ENCODE results near the gene PKP4.
"Not testable (repeated sequence)": the region's sequence is repeated elsewhere in the genome, so short reads cannot be mapped to it uniquely, and the experiment has no call there.

PKP4 gene

GRCh38 chr2:158456309-158457066 lies at the start of gene PKP4, which contains the start of gene CCDC148:
Gene PKP4 (plus strand): TSS chr2:158456952. CDS start chr2:158533185, 76,233 bp downstream.
Gene CCDC148 (minus strand): TSS chr2:158456753. CDS start chr2:158456439, 314 bp downstream.
- DNase-seq (ENCODE audit: low read depth in 2 of 2): peak; percentile 78 to 83

GRCh38 chr2:158407031-158407430 lies 49.7 kb upstream of the PKP4 start:
- DNase-seq (ENCODE audit: low read depth in 2 of 2): no peak

DNA sequence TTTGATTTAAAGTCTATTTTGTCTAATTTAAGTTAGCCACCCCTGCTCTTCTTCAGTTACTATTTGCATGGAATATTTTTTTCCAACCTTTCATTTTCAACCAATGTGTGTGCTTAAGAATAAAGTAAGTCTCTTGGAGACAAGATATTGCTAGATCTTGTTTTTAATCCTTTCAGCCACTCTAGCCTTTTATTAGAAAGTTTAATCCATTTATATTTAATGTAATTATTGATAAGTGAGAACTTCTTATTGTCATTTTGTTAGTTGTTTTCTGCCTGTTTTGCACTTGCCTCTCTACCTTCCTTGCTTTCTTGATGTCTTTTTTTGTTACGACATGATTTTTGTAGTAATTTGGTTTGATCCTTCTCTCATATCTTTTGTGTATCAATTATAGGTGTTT lies 46.6 kb upstream of the PKP4 start:
- no peak for DNase-seq (ENCODE audit: low read depth in 2 of 2)

GRCh38 chr2:158411748-158412147 lies 45.0 kb upstream of the PKP4 start:
- DNase-seq (ENCODE audit: low read depth in 2 of 2): no peak

- no peak for DNase-seq (ENCODE audit: low read depth in 2 of 2)
Observed at GRCh38 chr2:158412206-158412605, 44.5 kb upstream of the PKP4 start.

DNA sequence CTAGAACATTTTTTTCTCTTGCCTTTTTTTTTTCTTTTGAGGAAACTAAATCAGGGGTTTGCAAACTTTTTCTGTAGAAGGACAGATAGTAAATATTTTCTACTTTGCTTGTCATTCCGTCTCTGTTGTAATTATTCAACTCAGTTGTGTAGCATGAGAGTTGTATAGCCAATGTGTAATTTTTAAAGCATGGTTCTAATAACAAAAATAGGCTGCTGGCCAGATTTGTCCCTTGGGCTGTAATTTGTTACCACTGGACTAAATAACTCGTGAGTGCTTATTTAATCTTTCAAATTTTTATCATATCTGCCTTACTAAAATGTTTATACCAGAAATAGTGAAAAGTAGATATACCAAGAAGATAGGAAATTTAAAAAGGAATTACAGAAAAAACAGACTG lies 43.2 kb upstream of the PKP4 start:
- DNase-seq (ENCODE audit: low read depth in 2 of 2): no peak

GRCh38 chr2:158414538-158414937 lies 42.2 kb upstream of the PKP4 start:
- no peak for DNase-seq (ENCODE audit: low read depth in 2 of 2)

DNA sequence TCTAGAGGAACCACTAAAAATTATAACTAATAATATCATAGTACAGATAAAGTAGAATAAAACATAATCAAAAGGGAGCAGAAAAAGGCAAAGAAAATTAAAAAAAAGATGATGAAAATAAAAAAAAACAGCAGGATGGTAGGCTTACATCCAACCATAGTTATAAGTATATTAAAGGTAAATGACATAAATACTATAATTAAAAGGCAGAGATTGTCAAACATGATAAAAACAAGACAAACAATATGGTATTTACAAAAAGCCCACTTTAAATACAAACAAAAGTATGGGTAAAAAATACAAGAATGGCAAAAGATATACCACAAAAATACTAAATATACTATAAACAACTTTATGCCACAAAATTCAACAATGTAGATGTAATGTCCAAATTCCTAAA lies 24.6 kb upstream of the PKP4 start:
- DNase-seq (ENCODE audit: low read depth in 2 of 2): no peak

DNA sequence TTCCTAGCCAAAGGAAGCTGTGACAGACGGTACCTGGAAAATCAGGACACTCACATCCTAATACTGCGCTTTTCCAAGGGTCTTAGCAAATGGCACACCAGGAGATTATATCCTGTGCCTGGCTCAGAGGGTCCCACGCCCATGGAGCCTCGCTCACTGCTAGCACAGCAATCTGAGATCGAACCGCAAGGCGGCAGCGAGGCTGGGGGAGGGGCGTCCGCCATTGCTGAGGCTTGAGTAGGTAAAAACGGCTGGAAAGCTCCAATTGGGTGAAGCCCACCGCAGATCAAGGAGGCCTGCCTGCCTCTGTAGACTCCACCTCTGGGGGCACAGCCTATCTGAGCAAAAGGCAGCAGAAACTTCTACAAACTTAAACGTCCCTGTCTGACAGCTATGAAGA lies 23.0 kb upstream of the PKP4 start:
- not testable (repeated sequence) for DNase-seq (ENCODE audit: low read depth in 2 of 2)

DNA sequence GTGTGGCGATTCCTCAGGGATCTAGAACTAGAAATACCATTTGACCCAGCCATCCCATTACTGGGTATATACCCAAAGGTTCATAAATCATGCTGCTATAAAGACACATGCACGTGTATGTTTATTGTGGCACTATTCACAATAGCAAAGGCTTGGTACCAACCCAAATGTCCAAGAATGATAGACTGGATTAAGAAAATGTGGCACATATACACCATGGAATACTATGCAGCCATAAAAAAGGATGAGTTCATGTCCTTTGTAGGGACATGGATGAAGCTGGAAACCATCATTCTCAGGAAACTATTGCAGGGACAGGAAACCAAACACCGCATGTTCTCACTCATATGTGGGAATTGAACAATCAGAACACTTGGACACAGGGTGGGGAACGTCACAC lies 17.7 kb upstream of the PKP4 start:
- DNase-seq (ENCODE audit: low read depth in 2 of 2): not testable (repeated sequence)

DNA sequence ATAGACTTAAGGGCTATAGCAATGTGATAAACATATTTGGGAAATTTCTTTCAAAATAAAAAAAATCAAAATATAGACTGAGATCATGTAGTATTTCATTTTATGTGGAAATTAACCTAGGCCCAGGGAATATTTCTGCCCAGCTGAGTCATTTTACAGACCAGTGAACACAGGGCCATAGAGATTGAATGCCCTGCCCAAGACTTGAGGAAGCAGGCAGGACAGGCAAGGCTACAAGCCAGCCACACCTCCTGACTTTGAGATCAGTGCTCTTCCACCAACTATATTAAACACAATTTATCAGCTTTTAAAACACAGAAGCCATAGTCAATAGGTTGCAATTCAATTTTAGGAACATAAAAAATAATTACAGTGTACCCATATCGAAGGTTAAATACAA lies 13.1 kb upstream of the PKP4 start:
- DNase-seq (ENCODE audit: low read depth in 2 of 2): no peak

DNA sequence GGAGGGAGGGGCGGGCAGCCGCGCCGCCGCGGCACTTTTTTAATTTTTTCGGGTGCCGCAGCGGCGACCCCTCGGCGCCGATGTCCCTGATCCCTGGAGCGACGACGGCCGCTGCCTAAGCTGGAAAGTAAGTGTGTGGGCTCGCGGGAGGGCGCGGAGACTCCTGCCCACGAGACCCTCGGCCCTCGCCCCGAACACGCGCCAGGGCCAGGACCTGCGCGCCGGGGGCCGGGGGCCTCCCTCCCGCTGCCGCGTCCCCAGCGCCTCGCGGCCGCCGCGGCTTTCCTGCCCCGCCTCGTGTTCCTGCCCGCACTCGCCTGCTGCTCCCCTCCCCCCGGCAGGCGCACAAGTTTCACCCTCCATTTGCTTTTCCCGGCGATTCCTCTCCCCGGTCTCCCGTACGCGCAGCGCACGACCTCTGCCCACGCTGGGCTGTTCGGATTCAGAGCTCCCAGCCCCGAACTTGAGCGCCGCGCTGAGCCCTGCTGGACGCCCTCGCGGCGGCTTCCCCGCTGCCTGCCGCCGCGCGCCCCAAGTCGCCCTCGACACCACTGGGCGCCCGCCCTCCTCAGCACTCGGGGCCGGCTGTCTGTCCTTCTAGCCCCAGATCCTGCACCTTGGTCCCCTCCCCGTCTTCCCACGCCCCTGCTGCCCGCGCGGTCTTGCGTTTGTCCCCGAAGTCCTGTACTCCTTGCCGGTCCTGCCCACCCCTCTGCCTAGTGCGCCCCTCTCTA lies 507 bp downstream of the PKP4 start:
- DNase-seq (ENCODE audit: low read depth in 2 of 2): peak; percentile 8 to 9

GRCh38 chr2:158457826-158458616 lies 1.3 kb downstream of the PKP4 start:
- DNase-seq (ENCODE audit: low read depth in 2 of 2): peak in 1 of 2 donors; percentile 7

GRCh38 chr2:158458617-158458920 lies 1.8 kb downstream of the PKP4 start:
- no peak for DNase-seq (ENCODE audit: low read depth in 2 of 2)

GRCh38 chr2:158459161-158460003 lies 2.6 kb downstream of the PKP4 start:
- DNase-seq (ENCODE audit: low read depth in 2 of 2): no peak

- no peak for DNase-seq (ENCODE audit: low read depth in 2 of 2)
Observed at GRCh38 chr2:158460632-158461297, 4.0 kb downstream of the PKP4 start.

DNA sequence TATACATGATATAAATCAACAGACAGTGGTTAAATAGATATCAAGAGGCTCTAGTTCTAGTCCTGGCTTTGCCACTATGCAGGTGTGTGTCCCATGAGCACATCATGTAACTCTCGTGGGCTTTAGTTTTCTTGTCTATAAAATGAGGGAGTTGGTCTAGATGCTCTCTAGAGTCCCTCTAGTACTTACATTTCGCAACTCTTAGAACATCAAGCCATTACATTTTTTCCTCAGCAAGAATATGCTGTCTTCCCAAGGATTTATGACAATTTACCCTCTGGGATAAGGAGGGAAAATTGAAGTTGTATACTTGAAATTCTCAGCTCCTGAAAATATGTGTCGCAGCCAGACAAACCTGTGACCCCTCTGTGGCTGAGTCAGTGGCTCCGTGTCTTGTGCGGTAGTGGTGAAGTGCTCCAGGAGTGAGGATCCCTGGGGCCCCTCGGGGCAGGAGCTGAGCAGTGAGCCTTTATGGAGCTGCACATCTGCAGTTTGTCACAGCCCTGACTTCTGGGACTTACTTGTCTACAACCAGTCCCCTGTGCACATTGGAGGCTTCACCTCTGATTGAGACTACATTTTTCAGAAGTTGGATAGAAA lies 6.8 kb downstream of the PKP4 start:
- DNase-seq (ENCODE audit: low read depth in 2 of 2): no peak

- no peak for DNase-seq (ENCODE audit: low read depth in 2 of 2)
Observed at GRCh38 chr2:158464426-158465281, 7.9 kb downstream of the PKP4 start.

DNA sequence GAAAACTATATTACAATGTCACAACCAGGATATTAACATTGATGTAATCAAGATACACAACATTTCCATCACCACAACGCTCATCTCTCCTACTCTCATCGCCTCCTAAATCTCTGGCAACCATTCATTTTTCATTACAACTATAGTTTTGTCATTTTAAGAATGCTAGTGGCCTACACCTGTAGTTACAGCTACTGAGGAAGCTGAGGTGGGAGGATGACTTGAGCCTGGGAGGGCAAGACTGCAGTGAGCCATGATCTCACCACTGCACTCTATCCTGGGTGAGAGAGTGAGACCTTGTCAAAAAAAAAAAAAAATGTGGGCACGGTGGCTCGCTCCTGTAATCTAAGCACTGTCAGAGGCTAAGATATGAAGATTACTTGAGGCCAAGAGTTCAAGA lies 10.5 kb downstream of the PKP4 start:
- DNase-seq (ENCODE audit: low read depth in 2 of 2): no peak

DNA sequence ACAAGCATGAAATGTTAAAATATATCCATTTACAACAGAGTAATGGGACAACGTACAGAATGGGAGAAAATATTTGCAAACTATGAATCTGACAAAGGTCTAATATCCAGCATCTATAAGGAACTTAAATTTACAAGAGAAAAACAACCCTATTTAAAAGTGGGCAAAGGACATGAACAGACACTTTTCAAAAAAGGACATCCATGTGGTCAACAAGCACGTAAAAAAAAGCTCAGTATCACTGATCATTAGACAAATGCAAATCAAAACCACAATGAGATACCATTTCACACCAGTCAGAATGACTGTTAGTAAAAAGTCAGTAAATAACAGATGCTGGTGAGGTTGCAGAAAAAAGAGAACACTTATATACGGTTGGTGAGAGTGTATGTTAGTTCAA lies 16.1 kb downstream of the PKP4 start:
- DNase-seq (ENCODE audit: low read depth in 2 of 2): not testable (repeated sequence)
